ENCODE data around the gene PGAP6.
"Not testable (repeated sequence)": the region's sequence is repeated elsewhere in the genome, so short reads cannot be mapped to it uniquely, and the experiment has no call there.

The PGAP6 gene

GRCh38 chr16:368388-369158 lies 13.2 kb downstream of the PGAP6 start:
- in situ Hi-C loops (cut with MboI; ENCODE audit: low sequenced_read_pairs): no loop called here

DNA sequence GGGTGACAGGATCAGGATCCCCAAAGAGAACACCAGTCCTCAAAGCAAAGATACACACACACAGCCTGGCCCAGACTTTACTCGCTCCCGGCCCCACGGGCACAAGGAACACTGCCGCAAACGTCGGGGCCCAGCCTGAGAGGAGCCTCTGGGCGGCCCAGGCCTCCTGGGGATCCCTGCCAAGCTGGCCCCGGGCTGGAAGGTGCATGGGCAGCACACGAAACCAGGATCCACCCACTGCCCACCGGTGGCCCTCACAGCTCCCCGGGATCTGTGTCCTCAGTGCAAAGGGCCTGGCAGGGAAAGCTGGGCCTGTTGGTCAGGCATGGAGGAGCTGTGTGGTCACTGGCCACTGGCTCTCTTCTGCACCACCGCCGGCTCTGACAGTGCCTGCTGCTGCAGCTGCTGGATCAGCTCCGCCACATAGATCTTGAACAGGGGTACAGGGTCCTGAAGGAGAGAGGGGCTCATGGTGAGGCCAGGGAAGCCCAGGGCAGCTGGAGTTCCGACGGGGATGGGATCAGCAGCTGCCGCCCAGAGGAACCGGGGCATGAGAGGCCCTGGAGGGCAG lies 14.4 kb downstream of the PGAP6 start:
- in situ Hi-C loops (cut with MboI; ENCODE audit: low sequenced_read_pairs): no loop called here

- in situ Hi-C loops (cut with MboI; ENCODE audit: low sequenced_read_pairs): no loop called here
Measured at GRCh38 chr16:366476-366875, 15.3 kb downstream of the PGAP6 start.

- in situ Hi-C loops (cut with MboI; ENCODE audit: low sequenced_read_pairs): no loop called here
Measured at GRCh38 chr16:364595-365491, 16.9 kb downstream of the PGAP6 start.

DNA sequence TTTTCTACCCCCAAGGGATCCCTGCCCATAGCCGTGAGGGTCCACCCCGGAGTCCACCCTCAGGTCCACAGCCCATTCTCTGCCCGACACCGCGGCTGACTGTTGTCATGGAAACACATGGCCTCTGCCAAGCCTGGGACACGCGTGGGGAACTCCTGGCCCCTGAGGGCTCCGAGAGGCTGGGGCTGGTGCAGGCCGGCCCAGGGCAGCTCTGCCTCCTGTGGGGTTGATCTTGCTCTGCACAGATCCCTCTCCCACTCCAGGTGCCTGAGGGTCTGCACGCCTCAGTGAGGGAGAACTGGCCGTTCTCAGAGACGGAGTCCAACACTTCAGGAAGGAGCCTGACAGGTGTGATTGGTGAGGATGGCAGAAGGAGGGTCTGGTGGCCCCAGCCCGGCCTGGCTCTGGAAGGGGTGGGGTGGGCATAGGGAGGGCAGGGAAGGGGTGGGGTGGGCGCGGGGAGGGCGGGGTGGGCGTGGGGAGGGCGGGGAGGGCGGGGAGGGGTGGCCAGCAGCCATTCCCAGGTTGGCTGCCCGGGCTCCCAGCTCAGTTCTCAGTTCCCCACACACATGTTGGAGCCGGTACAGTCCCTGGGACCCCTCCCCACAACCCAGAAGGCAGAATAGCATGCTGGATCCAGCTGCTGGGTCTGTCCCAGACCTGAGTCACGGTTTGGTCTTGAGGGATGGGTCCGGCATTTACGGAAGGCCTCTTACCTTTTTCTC lies 17.9 kb downstream of the PGAP6 start:
- in situ Hi-C loops (cut with MboI; ENCODE audit: low sequenced_read_pairs): no loop called here

DNA sequence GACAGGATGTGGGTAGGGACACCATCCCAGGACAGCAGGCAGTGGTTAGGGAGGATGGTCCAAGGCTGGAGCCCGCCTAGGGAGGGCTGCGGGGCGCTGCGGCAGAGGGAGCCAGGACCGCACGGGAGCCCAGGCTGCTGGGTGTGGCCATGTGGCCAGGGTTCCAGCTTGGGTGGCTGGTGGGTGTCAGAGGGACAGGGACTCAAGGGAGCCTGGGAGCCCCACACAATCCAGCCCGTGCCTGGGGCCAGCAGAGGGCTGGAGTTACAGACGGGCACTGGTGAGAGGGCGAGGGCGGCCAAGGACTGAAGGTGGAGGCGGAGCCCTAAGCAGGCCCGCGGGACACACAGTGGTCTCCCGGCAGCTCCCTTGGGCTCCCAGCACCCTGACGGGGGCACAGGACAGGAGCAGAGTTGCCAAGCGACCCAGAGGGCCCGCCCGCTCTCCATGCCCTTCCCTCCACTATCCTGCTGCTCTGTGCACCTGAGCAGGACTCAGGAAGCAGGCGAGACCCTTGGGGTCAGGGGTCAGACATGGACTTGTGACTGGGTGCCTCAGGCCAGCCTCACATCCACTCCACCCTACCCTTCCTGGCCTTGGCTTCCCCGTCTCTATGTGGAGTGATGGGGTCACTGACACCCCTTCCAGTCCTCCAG lies 18.5 kb downstream of the PGAP6 start:
- in situ Hi-C loops (cut with MboI; ENCODE audit: low sequenced_read_pairs): no loop called here

GRCh38 chr16:362702-362999 lies 19.1 kb downstream of the PGAP6 start:
- in situ Hi-C loops (cut with MboI; ENCODE audit: low sequenced_read_pairs): not testable (repeated sequence)

GRCh38 chr16:361872-362701 lies 19.7 kb downstream of the PGAP6 start:
- in situ Hi-C loops (cut with MboI; ENCODE audit: low sequenced_read_pairs): no loop called here

DNA sequence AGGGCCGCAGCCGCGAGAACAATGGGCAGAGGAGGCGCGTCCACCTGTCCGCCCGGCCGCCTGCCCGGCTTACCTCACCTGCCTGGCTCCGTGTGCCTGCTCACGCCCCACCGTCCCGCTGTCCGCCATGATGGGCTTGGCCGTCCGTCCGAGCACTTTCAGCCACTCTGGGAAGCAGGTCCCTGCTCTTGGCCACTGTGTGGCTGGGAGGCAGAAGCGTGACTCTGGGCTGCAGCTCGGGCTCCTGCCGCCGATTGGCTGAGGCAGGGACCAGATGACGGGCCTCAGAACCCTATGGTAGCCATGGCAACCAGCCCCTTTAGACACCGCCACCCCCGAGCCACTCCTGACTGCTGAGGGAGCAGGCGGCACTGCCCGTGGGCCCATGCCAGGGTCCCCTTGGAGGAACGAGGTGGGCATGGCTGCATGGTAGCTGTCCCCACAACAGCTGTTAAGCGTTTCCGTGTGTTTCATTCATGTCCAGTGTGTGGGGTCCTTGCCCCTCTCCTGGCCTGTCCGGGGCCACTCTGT lies 20.4 kb downstream of the PGAP6 start:
- in situ Hi-C loops (cut with MboI; ENCODE audit: low sequenced_read_pairs): no loop called here

GRCh38 chr16:360698-361336 lies 21.0 kb downstream of the PGAP6 start:
- in situ Hi-C loops (cut with MboI; ENCODE audit: low sequenced_read_pairs): no loop called here

GRCh38 chr16:359871-360697 lies 21.7 kb downstream of the PGAP6 start:
- in situ Hi-C loops (cut with MboI; ENCODE audit: low sequenced_read_pairs): no loop called here

DNA sequence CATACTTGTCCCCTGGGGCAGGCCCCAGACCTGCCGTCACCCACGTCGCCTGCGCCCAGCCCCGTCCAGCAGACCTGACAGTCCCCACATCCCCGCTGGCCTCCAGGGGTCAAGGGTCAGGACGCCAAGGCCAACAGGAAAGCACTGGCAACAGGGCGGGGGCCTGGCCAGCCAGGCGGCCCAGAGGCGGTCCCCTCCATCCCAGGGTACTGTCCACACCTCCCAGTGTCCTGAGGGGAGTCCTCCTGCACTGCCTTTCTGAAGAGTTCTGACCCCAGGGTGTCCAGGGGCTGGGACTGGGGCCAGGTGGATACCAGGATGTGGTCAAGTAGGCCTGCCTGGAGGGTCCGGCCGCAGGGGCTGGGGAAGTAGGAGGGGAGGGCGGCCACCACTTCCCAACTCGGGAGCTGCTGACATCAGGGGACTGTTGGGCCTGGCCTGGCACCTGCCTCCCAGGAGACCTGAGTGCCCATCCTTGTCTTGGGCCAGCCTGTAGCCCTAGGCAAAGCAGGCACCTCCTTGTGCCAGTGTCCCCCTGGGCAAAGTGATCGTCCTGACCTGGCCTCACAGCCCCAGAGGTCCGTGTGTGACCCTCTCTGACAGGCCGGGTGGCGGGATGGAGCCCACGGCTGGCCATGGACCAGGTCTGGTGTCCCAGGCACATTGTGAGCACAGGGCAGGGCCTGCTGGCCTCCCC lies 22.6 kb downstream of the PGAP6 start:
- in situ Hi-C loops (cut with MboI; ENCODE audit: low sequenced_read_pairs): no loop called here

DNA sequence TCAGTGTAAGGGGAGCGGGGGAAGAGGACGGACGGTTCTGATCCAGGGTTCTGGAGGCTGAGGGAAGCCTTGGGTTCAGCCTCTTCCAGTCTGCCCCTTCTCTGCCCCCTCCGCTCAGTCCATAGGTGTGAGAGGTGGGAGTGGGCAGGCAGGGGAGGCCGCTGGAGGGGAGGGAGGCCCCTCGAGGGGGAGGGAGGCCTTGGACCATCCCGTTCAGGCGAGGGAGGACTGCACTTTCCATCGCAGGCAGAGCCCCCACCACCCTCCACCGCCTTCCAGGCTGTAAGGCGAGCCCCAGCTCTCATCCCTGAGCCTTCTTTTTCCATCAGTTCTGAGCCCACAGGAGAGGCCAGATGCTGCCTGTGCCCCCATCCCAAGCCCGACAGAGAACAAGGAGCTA lies 25.0 kb downstream of the PGAP6 start:
- in situ Hi-C loops (cut with MboI; ENCODE audit: low sequenced_read_pairs): no loop called here

- in situ Hi-C loops (cut with MboI; ENCODE audit: low sequenced_read_pairs): no loop called here
Measured at GRCh38 chr16:354971-355461, 26.8 kb downstream of the PGAP6 start.

- in situ Hi-C loops (cut with MboI; ENCODE audit: low sequenced_read_pairs): no loop called here
Measured at GRCh38 chr16:354291-354881, 27.4 kb downstream of the PGAP6 start.

DNA sequence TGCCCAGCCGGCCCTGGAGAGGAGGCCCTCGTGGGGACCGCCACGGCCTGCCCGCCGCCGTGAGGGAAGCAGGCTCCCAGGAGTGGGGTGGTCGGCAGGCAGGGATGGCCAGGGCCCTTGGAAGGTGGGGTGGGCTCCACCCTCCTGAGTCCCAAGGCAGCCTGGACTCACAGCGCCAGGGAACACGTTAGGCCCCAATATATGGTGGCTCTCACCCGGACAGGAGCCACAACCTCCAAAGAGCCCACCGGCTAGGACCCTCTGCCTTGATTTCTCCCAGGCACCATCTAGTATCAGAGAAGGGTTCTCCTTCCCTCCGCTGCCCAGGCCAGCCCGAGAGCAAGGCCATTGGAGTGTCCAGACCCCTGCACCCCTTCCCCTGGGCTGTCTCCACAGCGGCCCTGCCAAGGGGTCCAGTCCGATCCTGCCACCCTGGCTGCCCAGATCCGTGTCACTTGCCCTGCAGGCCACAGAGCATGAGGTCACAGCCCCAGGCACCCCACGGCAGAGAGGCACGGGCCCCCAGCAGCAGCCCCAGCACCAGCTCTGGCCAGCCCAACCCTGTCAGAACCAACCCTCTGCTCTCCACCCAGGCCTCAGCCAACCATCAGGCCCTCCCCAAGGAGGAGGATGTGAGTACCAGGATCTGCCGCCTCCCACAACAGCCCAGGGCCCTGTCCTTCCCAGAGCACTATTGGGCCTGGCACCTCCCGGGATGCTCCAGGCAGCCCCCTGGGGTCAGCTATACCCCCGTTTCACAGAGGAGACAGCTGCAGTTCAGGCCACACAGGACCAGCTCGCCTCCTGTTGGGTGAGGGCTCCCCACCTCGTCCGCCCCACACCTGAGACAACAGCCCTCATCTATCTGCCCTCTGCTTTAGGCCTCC lies 28.1 kb downstream of the PGAP6 start:
- in situ Hi-C loops (cut with MboI; ENCODE audit: low sequenced_read_pairs): no loop called here

All from HL-60/S4 treated with retinoic acid at 250 ng/mL for 4 days and 3 days (cell line).